ENCODE data around the gene KRT9. TPM values are rescaled to one million over a fixed set of nuclear protein-coding genes. Genes with fewer than 3 reads are reported as not detected.

KRT9 gene
- total RNA-seq, 3 donors from 2014 or later (not counting 1 experiment from before 2014, with no cell fraction given), result not detected

GRCh38 chr17:41533613-41534012 is 38.2 kb downstream of the KRT9 start:
- no peak overlapping the region for H3K4me3 ChIP-seq (ENCODE audit: low read length)
- Mint-ChIP-seq H3K4me3 (no peak overlapping the region), H3K27me3 (ENCODE audit: low read depth in 2 of 2) (peaks cover 51 to 59% of the 10 kb centered on the region in 2 donors), H3K4me1 (no peaks in the 10 kb centered on the region), H3K9me3 (no peaks in the 10 kb centered on the region), H3K36me3 (no peaks in the 10 kb centered on the region), H3K27ac (no peak overlapping the region)
- intact Hi-C loops (cut with micrococcal nuclease), result no loop called here
- no peaks in the 10 kb centered on the region for H3K36me3 ChIP-seq (ENCODE audit: control insufficient read depth, insufficient read depth, low read length)
- ATAC-seq (no peak), DNase-seq (no peak)
- H3K9me3 ChIP-seq (ENCODE audit: control insufficient read depth, insufficient read depth, low read length), result no peaks in the 10 kb centered on the region
- peaks cover 8% of the 10 kb centered on the region for H3K27me3 ChIP-seq (ENCODE audit: control insufficient read depth, insufficient read depth, low read length)
- 86% methylated on average over 6 of the region's 7 CpGs for WGBS (ENCODE audit: insufficient coverage)
- H3K27ac ChIP-seq (ENCODE audit: low read length), result no peak overlapping the region
- H3K4me1 ChIP-seq (ENCODE audit: control insufficient read depth, insufficient read depth, low read length), result no peaks in the 10 kb centered on the region
- TF ChIP-seq, protein P1, sequence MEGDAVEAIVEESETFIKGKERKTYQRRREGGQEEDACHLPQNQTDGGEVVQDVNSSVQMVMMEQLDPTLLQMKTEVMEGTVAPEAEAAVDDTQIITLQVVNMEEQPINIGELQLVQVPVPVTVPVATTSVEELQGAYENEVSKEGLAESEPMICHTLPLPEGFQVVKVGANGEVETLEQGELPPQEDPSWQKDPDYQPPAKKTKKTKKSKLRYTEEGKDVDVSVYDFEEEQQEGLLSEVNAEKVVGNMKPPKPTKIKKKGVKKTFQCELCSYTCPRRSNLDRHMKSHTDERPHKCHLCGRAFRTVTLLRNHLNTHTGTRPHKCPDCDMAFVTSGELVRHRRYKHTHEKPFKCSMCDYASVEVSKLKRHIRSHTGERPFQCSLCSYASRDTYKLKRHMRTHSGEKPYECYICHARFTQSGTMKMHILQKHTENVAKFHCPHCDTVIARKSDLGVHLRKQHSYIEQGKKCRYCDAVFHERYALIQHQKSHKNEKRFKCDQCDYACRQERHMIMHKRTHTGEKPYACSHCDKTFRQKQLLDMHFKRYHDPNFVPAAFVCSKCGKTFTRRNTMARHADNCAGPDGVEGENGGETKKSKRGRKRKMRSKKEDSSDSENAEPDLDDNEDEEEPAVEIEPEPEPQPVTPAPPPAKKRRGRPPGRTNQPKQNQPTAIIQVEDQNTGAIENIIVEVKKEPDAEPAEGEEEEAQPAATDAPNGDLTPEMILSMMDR (IDR thresholded peaks at IDR 0.05), result no peak

GRCh38 chr17:41532947-41533570 is 38.8 kb downstream of the KRT9 start:
- H3K27ac Mint-ChIP-seq, result no peak overlapping the region
- H3K4me3 Mint-ChIP-seq, result no peak overlapping the region
- TF ChIP-seq, protein P1 (IDR thresholded peaks at IDR 0.05), result no peak
- H3K27me3 ChIP-seq (ENCODE audit: control insufficient read depth, insufficient read depth, low read length), result peaks cover 12% of the 10 kb centered on the region
- intact Hi-C loops (cut with micrococcal nuclease), result no loop called here
- peaks cover 54 to 65% of the 10 kb centered on the region in 2 donors for H3K27me3 Mint-ChIP-seq (ENCODE audit: low read depth in 2 of 2)
- H3K36me3 Mint-ChIP-seq, result no peaks in the 10 kb centered on the region
- peaks cover 0 to 5% of the 10 kb centered on the region in 2 donors for H3K4me1 Mint-ChIP-seq
- no peaks in the 10 kb centered on the region for H3K9me3 ChIP-seq (ENCODE audit: control insufficient read depth, insufficient read depth, low read length)
- no peak overlapping the region for H3K27ac ChIP-seq (ENCODE audit: low read length)
- peaks cover 4% of the 10 kb centered on the region for H3K4me1 ChIP-seq (ENCODE audit: control insufficient read depth, insufficient read depth, low read length)
- DNase-seq, result no peak
- H3K9me3 Mint-ChIP-seq, result no peaks in the 10 kb centered on the region
- H3K36me3 ChIP-seq (ENCODE audit: control insufficient read depth, insufficient read depth, low read length), result no peaks in the 10 kb centered on the region
- no peak overlapping the region for H3K4me3 ChIP-seq (ENCODE audit: low read length)
- no peak for ATAC-seq
- WGBS (ENCODE audit: insufficient coverage), result 85% methylated on average over 9 of the region's 9 CpGs

DNA sequence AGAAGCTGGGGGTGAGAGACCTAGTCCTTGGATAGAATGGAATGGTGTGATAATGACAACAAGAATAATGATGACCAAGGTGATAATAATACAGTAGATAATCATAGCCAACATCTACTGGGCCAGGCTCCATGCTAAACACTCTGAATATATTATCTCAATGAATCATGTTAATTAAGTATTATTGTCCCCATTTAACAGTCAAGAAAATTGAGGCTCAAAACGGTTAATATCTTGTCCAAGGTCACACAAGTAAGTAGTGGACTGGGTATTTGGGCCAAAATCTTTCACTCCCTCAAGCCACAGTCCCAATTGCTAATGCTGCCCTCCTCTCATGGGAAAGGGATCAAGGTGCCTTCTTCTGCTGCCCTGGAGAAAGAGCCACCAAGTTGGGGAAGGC is 39.9 kb downstream of the KRT9 start:
- DNase-seq, result no peak
- Mint-ChIP-seq H3K36me3 (no peaks in the 10 kb centered on the region), H3K27me3 (ENCODE audit: low read depth in 2 of 2) (peaks cover 56 to 59% of the 10 kb centered on the region in 2 donors), H3K4me1 (peaks cover 0 to 5% of the 10 kb centered on the region in 2 donors), H3K4me3 (no peak overlapping the region), H3K27ac (no peak overlapping the region), H3K9me3 (no peaks in the 10 kb centered on the region)
- Histone ChIP-seq H3K36me3 (ENCODE audit: control insufficient read depth, insufficient read depth, low read length) (no peaks in the 10 kb centered on the region), H3K4me3 (ENCODE audit: low read length) (no peak overlapping the region), H3K4me1 (ENCODE audit: control insufficient read depth, insufficient read depth, low read length) (peaks cover 15% of the 10 kb centered on the region), H3K27ac (ENCODE audit: low read length) (no peak overlapping the region), H3K27me3 (ENCODE audit: control insufficient read depth, insufficient read depth, low read length) (peaks cover 22% of the 10 kb centered on the region), H3K9me3 (ENCODE audit: control insufficient read depth, insufficient read depth, low read length) (no peaks in the 10 kb centered on the region)
- no peak for ATAC-seq
- TF ChIP-seq, protein P1 (IDR thresholded peaks at IDR 0.05), result no peak
- WGBS (ENCODE audit: insufficient coverage), result 50% methylated on average over 1 of the region's 1 CpG
- intact Hi-C loops (cut with micrococcal nuclease), result no loop called here

Data from natural killer cell (primary cell).